A673 (cell line): ENCODE measurements around the gene TPH2.

Experiments
- CTCF ChIP-seq: fragments of 300-800, 200-600 bp; sonication (generic); conservative IDR thresholded peaks from 2 replicates; pipeline ENCODE4 v1.5.1; 2017; ENCODE audit warnings: low read depth, mild to moderate bottlenecking, antibody characterized with exemption, low read length, moderate library complexity, mixed read lengths
- EZH2 ChIP-seq: fragments of 200-600 bp; sonication (generic); IDR thresholded peaks from 2 replicates; pipeline ENCODE4 v1.6.1; 2017; ENCODE audit warnings: borderline replicate concordance, low read depth, mild to moderate bottlenecking, mixed read lengths, antibody characterized with exemption, low read length; ENCODE audit not compliant: poor library complexity, severe bottlenecking

DNA sequence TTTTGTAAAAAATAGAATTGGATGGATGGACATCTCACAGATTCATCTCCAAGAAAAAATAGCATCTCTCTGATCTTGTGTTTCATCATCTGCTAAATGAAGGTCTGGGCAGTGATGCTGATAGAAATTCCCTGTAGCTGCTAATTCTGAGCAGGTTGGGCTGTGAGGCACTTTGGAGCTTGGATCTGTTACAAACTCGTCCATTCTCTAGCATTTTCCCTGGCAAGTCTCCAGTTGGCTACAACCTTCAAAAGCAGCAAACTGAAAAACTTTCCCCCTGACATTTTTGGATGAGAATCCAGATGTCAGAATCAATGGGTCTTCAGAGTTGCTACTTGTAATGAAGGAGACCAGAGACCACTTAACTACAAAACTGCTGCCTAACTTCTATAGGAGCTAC lies 72.7 kb downstream of the TPH2 start:
- no peak for TF ChIP-seq EZH2
- TF ChIP-seq CTCF: no peak
